H1 (cell line): ENCODE data around the gene NABP2. TPM values are rescaled to one million over a fixed set of nuclear protein-coding genes. Genes with fewer than 3 reads are reported as not detected.

Source experiments
- CTCF ChIA-PET: fragments of 300-600 bp; sonication (Branson Sonifier 250); formaldehyde crosslinking; loops from one replicate; lab custom pipeline; 2021; ENCODE audit not compliant: partially characterized antibody; lab: Charles Lee
- POLR2A ChIA-PET: fragments of 300-600 bp; sonication (Branson Sonifier 250); formaldehyde crosslinking; loops from one replicate; lab custom pipeline; 2021; ENCODE audit warnings: inconsistent platforms; ENCODE audit not compliant: partially characterized antibody; lab: Charles Lee
- DNase-seq, 2 experiments: peaks; one replicate each; pipeline versions ENCODE4 v3.0.0 to v3.0.0-alpha.2; 2010 to 2022; ENCODE audit warnings: low spot score in 2 of 2, low read depth in 1 of 2, mixed read lengths in 1 of 2
- FAIRE-seq: peaks from 2 replicates; lab custom pipeline; 2011; peaks lifted over from hg19 to GRCh38; lab: Jason Lieb, UNC
- H2AFZ ChIP-seq: 2 replicates; pipeline ENCODE4 v1.8.1; 2012; ENCODE audit warnings: low read length, inconsistent platforms
- H2AK5ac ChIP-seq: 2 replicates; pipeline ENCODE4 v1.6.1; 2013; ENCODE audit warnings: low read depth, low read length
- H2BK120ac ChIP-seq: replicated peaks from 2 replicates; pipeline ENCODE3; 2013; ENCODE audit warnings: low read depth, low read length, inconsistent platforms
- H2BK12ac ChIP-seq: 2 replicates; pipeline ENCODE4 v1.6.1; 2013; ENCODE audit warnings: low read depth, low read length
- H2BK15ac ChIP-seq: 2 replicates; pipeline ENCODE4 v1.6.1; 2013; ENCODE audit warnings: low read length
- H2BK20ac ChIP-seq: 2 replicates; pipeline ENCODE4 v1.6.1; 2013; ENCODE audit warnings: low read length
- H2BK5ac ChIP-seq: 2 replicates; pipeline ENCODE4 v1.6.1; 2013; ENCODE audit warnings: low read depth, low read length
- H3K14ac ChIP-seq: 2 replicates; pipeline ENCODE4 v1.6.1; 2013; ENCODE audit warnings: inconsistent platforms; ENCODE audit not compliant: insufficient read length
- H3K18ac ChIP-seq: 2 replicates; pipeline ENCODE4 v1.6.1; 2013; ENCODE audit warnings: low read length; ENCODE audit errors: extremely low read depth
- H3K23ac ChIP-seq: 2 replicates; pipeline ENCODE4 v1.6.1; 2013; ENCODE audit warnings: inconsistent platforms; ENCODE audit not compliant: insufficient read length
- H3K23me2 ChIP-seq: 2 replicates; pipeline ENCODE4 v1.6.1; 2013; ENCODE audit warnings: low read depth, low read length
- H3K27ac ChIP-seq: 2 replicates; pipeline ENCODE4 v1.6.1; 2011; ENCODE audit warnings: low read depth, low read length, inconsistent platforms
- H3K27me3 ChIP-seq, 4 experiments: replicated peaks in 1 of 4; 1 replicate in 1 of 4; 2 replicates in 3 of 4; pipeline versions ENCODE4 v1.6.1 to v1.8.1; 2011 to 2013; ENCODE audit warnings: low read length in 3 of 4, mild to moderate bottlenecking in 3 of 4, inconsistent platforms in 2 of 4, mixed read lengths in 2 of 4, moderate library complexity in 1 of 4; ENCODE audit not compliant: control insufficient read depth in 3 of 4, insufficient read depth in 3 of 4; ENCODE audit errors: extremely low read depth in 1 of 4
- H3K36me3 ChIP-seq, 4 experiments: 2 replicates each; pipeline versions ENCODE4 v1.6.1 to v1.8.1; 2011 to 2013; ENCODE audit warnings: mild to moderate bottlenecking in 4 of 4, low read length in 3 of 4, moderate library complexity in 2 of 4, control low read depth in 1 of 4, inconsistent platforms in 1 of 4; ENCODE audit not compliant: insufficient read depth in 4 of 4, control insufficient read depth in 2 of 4
- H3K4ac ChIP-seq: replicated peaks from 2 replicates; pipeline ENCODE3; 2013; ENCODE audit warnings: low read length, low read depth, mixed read lengths, inconsistent platforms; ENCODE audit not compliant: insufficient read length
- H3K4me1 ChIP-seq, 4 experiments: replicated peaks in 1 of 4; 1 replicate in 1 of 4; 2 replicates in 3 of 4; pipeline versions ENCODE4 v1.6.1 to v1.8.1; 2011 to 2013; ENCODE audit warnings: low read length in 3 of 4, inconsistent platforms in 2 of 4, mixed read lengths in 1 of 4; ENCODE audit not compliant: insufficient read depth in 4 of 4, control insufficient read depth in 3 of 4
- H3K4me2 ChIP-seq, 2 experiments: 2 replicates each; pipeline versions ENCODE4 v1.6.1 to v1.8.1; 2011 to 2013; ENCODE audit warnings: low read depth in 2 of 2, low read length in 2 of 2, control low read depth in 1 of 2, inconsistent platforms in 1 of 2, mild to moderate bottlenecking in 1 of 2; ENCODE audit not compliant: insufficient read depth in 1 of 2
- H3K4me3 ChIP-seq, 4 experiments: fragments of 200-600, 300-600 bp in 1 of 4; sonication (generic), shearing (Covaris generic), sonication (Bioruptor Twin) in 1 of 4; 2 replicates each; pipeline versions ENCODE4 v1.5.1 to v1.8.1; 2011 to 2016; ENCODE audit warnings: low read length in 4 of 4, low read depth in 3 of 4, control low read depth in 2 of 4, inconsistent platforms in 2 of 4, mild to moderate bottlenecking in 2 of 4, mixed read lengths in 1 of 4, moderate library complexity in 1 of 4; ENCODE audit not compliant: insufficient read depth in 2 of 4; ENCODE audit errors: extremely low read depth in 1 of 4
- H3K56ac ChIP-seq: replicated peaks from 2 replicates; pipeline ENCODE3; 2013; ENCODE audit warnings: low read depth, mild to moderate bottlenecking, mixed read lengths, low read length, inconsistent platforms; ENCODE audit not compliant: insufficient read length
- H3K79me1 ChIP-seq: 2 replicates; pipeline ENCODE4 v1.6.1; 2013; ENCODE audit warnings: low read depth, low read length, control low read depth
- H3K79me2 ChIP-seq, 2 experiments: 2 replicates each; pipeline versions ENCODE4 v1.6.1 to v1.8.1; 2012 to 2013; ENCODE audit warnings: low read length in 2 of 2, mild to moderate bottlenecking in 2 of 2, inconsistent platforms in 1 of 2; ENCODE audit not compliant: insufficient read depth in 2 of 2, control insufficient read depth in 1 of 2
- H3K9ac ChIP-seq, 4 experiments: replicated peaks in 1 of 4; 1 replicate in 1 of 4; 2 replicates in 3 of 4; pipeline versions ENCODE4 v1.6.1 to v1.8.1; 2011 to 2013; ENCODE audit warnings: low read depth in 3 of 4, low read length in 3 of 4, control low read depth in 2 of 4, mild to moderate bottlenecking in 2 of 4, moderate library complexity in 2 of 4, inconsistent platforms in 1 of 4; ENCODE audit errors: extremely low read depth in 1 of 4
- H3K9me3 ChIP-seq, 2 experiments: 2 replicates each; pipeline versions ENCODE4 v1.6.1 to v1.8.1; 2012 to 2013; ENCODE audit warnings: mild to moderate bottlenecking in 2 of 2, moderate library complexity in 2 of 2, control low read depth in 1 of 2, inconsistent platforms in 1 of 2, low read depth in 1 of 2, low read length in 1 of 2, mixed read lengths in 1 of 2; ENCODE audit not compliant: insufficient read depth in 2 of 2
- H4K20me1 ChIP-seq, 2 experiments: replicated peaks in 1 of 2; 2 replicates each; pipeline versions ENCODE3 to v1.8.1; 2011 to 2013; ENCODE audit warnings: inconsistent platforms in 2 of 2, low read length in 2 of 2, mild to moderate bottlenecking in 1 of 2; ENCODE audit not compliant: insufficient read depth in 2 of 2, control insufficient read depth in 1 of 2
- H4K5ac ChIP-seq: 2 replicates; pipeline ENCODE4 v1.6.1; 2013; ENCODE audit warnings: low read length, low read depth, mixed read lengths, inconsistent platforms; ENCODE audit not compliant: insufficient read length
- H4K8ac ChIP-seq: 2 replicates; pipeline ENCODE4 v1.8.0; 2013; ENCODE audit warnings: mild to moderate bottlenecking, moderate library complexity, low read length, inconsistent platforms; ENCODE audit not compliant: insufficient read depth; ENCODE audit errors: extremely low read depth
- H4K91ac ChIP-seq: replicated peaks from 2 replicates; pipeline ENCODE3; 2013; ENCODE audit warnings: low read length, mixed read lengths, inconsistent platforms; ENCODE audit not compliant: insufficient read length
- BCL11A ChIP-seq, 2 experiments: IDR thresholded peaks; one replicate each; pipeline ENCODE4 v1.6.1; 2011; ENCODE audit warnings: low read depth in 2 of 2, low read length in 2 of 2, mild to moderate bottlenecking in 2 of 2
- BRCA1 ChIP-seq: IDR thresholded peaks from 2 replicates; pipeline ENCODE4 v1.6.1; 2012; ENCODE audit warnings: low read depth, low read length, improper control_type of control experiment
- CTBP2 ChIP-seq: IDR thresholded peaks from 2 replicates; pipeline ENCODE4 v1.7.0; 2011; ENCODE audit warnings: borderline replicate concordance, mild to moderate bottlenecking, moderate library complexity, mixed read lengths, low read length; ENCODE audit not compliant: insufficient read depth, insufficient read length
- EZH2 ChIP-seq: fragments of 200-600 bp; sonication (generic); IDR thresholded peaks from 2 replicates; pipeline ENCODE4 v1.7.1; 2012; ENCODE audit warnings: low read depth, mild to moderate bottlenecking, moderate library complexity, low read length, inconsistent platforms; ENCODE audit not compliant: severe bottlenecking
- FOSL1 ChIP-seq: IDR thresholded peaks from 2 replicates; pipeline ENCODE4 v1.6.1; 2011; ENCODE audit warnings: mild to moderate bottlenecking, low read depth, low read length, moderate library complexity; ENCODE audit not compliant: insufficient read depth
- GTF2F1 ChIP-seq: IDR thresholded peaks from 2 replicates; pipeline ENCODE4 v1.6.1; 2012; ENCODE audit warnings: low read depth, low read length, improper control_type of control experiment, borderline replicate concordance
- KDM5A ChIP-seq: fragments of 200-600 bp; IDR thresholded peaks from 2 replicates; pipeline ENCODE4 v1.7.1; 2012; ENCODE audit warnings: mild to moderate bottlenecking, low read length, inconsistent platforms, mixed read lengths
- NANOG ChIP-seq: IDR thresholded peaks from 2 replicates; pipeline ENCODE4 v1.6.1; 2011; ENCODE audit warnings: low read length, low read depth, mild to moderate bottlenecking, inconsistent platforms; ENCODE audit not compliant: insufficient read depth, poor library complexity, severe bottlenecking
- POLR2A ChIP-seq, 2 experiments: IDR thresholded peaks; 1 replicate in 1 of 2; 2 replicates in 1 of 2; pipeline ENCODE4 v1.6.1; 2011; ENCODE audit warnings: low read depth in 2 of 2, low read length in 2 of 2, mild to moderate bottlenecking in 2 of 2; ENCODE audit errors: control extremely low read depth in 1 of 2
- RXRA ChIP-seq: IDR thresholded peaks from 2 replicates; pipeline ENCODE4 v1.6.1; 2011; ENCODE audit warnings: low read depth, mild to moderate bottlenecking, low read length, moderate library complexity; ENCODE audit not compliant: insufficient read depth
- SP1 ChIP-seq: IDR thresholded peaks from 2 replicates; pipeline ENCODE4 v1.6.1; 2011; ENCODE audit warnings: low read depth, low read length
- SUZ12 ChIP-seq: fragments of 200-600 bp; sonication (generic); IDR thresholded peaks from 2 replicates; pipeline ENCODE4 v1.6.1; 2012; ENCODE audit warnings: mild to moderate bottlenecking, inconsistent platforms, low read length, moderate library complexity, mixed read lengths
- WGBS, 2 experiments: shearing (Covaris generic) in 1 of 2; methylation state at CpG; one replicate each; pipeline versions ENCODE4 v1.1.6 to v1.1.7; 2013 to 2015; ENCODE audit warnings: low lambda C conversion rate in 2 of 2, mixed read lengths in 2 of 2, inconsistent platforms in 1 of 2, low coverage in 1 of 2, missing lambda C conversion rate in 1 of 2; ENCODE audit not compliant: insufficient replicate concordance in 2 of 2, insufficient coverage in 1 of 2, insufficient read length in 1 of 2; ENCODE audit errors: extremely low coverage in 1 of 2, missing lambda C conversion rate in 1 of 2; 5-methylcytosine and 5-hydroxymethylcytosine counted together
- polyA plus RNA-seq, 7 experiments: library from polyadenylated mRNA; depleted of rRNA in 3 of 7; stranded (reverse) in 5 of 7; unstranded in 2 of 7; fragments of >200 nt in 5 of 7; fragments of 200-250 nt in 2 of 7; gene quantifications; 1 replicate in 5 of 7; 2 replicates in 1 of 7; 4 replicates in 1 of 7; pipeline versions ENCODE4 v1.2.1 to v1.2.3, GENCODE V29; 2011 to 2013; ENCODE audit warnings: missing spikeins in 2 of 7, mixed read lengths in 2 of 7
- total RNA-seq: library from RNA; stranded (reverse); fragmentation: NEBNext Ultra II Directional; extraction: Animal tissue kit (Norgen Biotek cat#: 25700); gene quantifications from 2 replicates; pipeline ENCODE4 v1.2.1, GENCODE V29; 2021

Gene NABP2
- total and polyA plus RNA-seq, 2 of the 8 experiments (the other 6 are each of a cell fraction or from before 2014, with no cell fraction given): 58.1 to 67.5 TPM

DNA sequence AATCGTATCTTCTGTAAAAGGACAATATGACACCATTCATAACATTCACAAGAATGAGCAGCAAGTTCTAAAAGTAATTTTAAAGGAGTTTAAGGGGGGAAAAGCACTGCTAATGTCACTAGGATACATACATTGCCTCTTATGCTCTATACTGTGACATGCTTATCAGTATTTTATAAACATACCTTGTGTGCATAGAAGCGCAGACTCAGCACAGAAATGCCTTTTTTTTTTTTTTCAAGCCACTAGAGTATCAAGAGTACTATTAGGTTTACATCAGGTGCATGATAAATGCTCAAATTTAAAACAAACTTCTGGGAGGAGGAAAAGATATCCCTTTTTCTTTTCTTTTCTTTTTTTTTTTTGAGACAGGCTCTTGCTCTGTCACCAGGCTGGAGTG is 21.3 kb upstream of the NABP2 start:
- Histone ChIP-seq H4K91ac (no peak overlapping the region), H4K8ac (no peak overlapping the region), H3K36me3 (peaks cover 11 to 31% (median 21%) of the 10 kb centered on the region in 4 experiments), H3K9me3 (no peaks in the 10 kb centered on the region), H3K56ac (no peak overlapping the region), H3K23ac (no peak overlapping the region), H2AK5ac (no peak overlapping the region), H3K79me2 (no peaks in the 10 kb centered on the region), H3K9ac (no peak overlapping the region), H3K27ac (no peak overlapping the region), H3K18ac (no peak overlapping the region)
- DNase-seq (no peak), FAIRE-seq (no peak)
- POLR2A ChIA-PET: interaction anchor here (1.0 to 17.4 kb wide), 9 partner anchors 10 to 86 kb away, joined by 3 to 203 read pairs (median 8); partner anchors contain the start of genes ANKRD52, RNF41 and SMARCC2
- 95% methylated on average over 2 of the region's 2 CpGs; no CpG with 5 or more reads in 1 of the 2 experiments for WGBS, 2 experiments
- TF ChIP-seq BCL11A (IDR thresholded peaks at IDR 0.05; ENCODE audit: low read depth in 2 of 2, low read length in 2 of 2) (no peak), FOSL1 (no peak), POLR2A (IDR thresholded peaks at IDR 0.05; ENCODE audit: control extremely low read depth in 1 of 2, low read depth in 2 of 2, low read length in 2 of 2) (no peak), SUZ12 (no peak), CTBP2 (no peak), EZH2 (no peak), SP1 (no peak), GTF2F1 (no peak), NANOG (no peak), RXRA (no peak), KDM5A (no peak), BRCA1 (no peak)
- TF ChIP-seq, all 59 proteins: peak for 0
- Histone ChIP-seq H2BK20ac (no peak overlapping the region), H2BK5ac (no peak overlapping the region), H2AFZ (no peak overlapping the region), H3K23me2 (no peaks in the 10 kb centered on the region), H2BK12ac (no peak overlapping the region), H3K4me3 (no peak overlapping the region), H4K20me1 (no peaks in the 10 kb centered on the region), H3K79me1 (no peaks in the 10 kb centered on the region), H3K4me1 (no peaks in the 10 kb centered on the region), H3K4ac (no peak overlapping the region), H3K4me2 (no peak overlapping the region), H4K5ac (no peak overlapping the region), H2BK120ac (no peak overlapping the region), H3K27me3 (no peaks in the 10 kb centered on the region), H2BK15ac (no peak overlapping the region), H3K14ac (no peak overlapping the region)
- CTCF ChIA-PET: interaction anchor here (0.6 to 12.3 kb wide), 6 partner anchors 7 to 124 kb away, joined by 3 to 111 read pairs (median 8); partner anchors contain the start of genes ANKRD52, RNF41 and SMARCC2
